K562 (cell line): ENCODE results near the gene AMELX. TPM values are rescaled to one million over a fixed set of nuclear protein-coding genes. Genes with fewer than 3 reads are reported as not detected.

ENCODE experiments used
- CEBPB ChIP-seq: fragments of 450-650 bp; IDR thresholded peaks from 2 replicates; pipeline ENCODE4 v1.6.1; 2016; ENCODE audit warnings: missing genetic modification characterization, missing compliant biosample characterization
- EP400 ChIP-seq: fragments of 450-650 bp; IDR thresholded peaks from 2 replicates; pipeline ENCODE4 v1.6.1; 2017; ENCODE audit warnings: antibody characterized with exemption, mild to moderate bottlenecking, moderate library complexity
- HLTF ChIP-seq: fragments of 450-650 bp; IDR thresholded peaks from 2 replicates; pipeline ENCODE4 v1.6.1; 2016
- JUND ChIP-seq, 2 experiments: IDR thresholded peaks; 2 replicates in 1 of 2; 3 replicates in 1 of 2; pipeline ENCODE4 v1.6.1; 2011; ENCODE audit warnings: borderline replicate concordance in 2 of 2, low read depth in 2 of 2, low read length in 2 of 2, improper control_type of control experiment in 1 of 2, missing biosample characterization in 1 of 2, missing genetic modification characterization in 1 of 2, missing genetic modification reagents in 1 of 2
- MBD2 ChIP-seq: sonication (generic); IDR thresholded peaks from 2 replicates; pipeline ENCODE4 v1.6.1; 2016; ENCODE audit warnings: low read depth, borderline replicate concordance
- NCOA6 ChIP-seq: fragments of 450-650 bp; IDR thresholded peaks from 2 replicates; pipeline ENCODE4 v1.6.1; 2017; ENCODE audit warnings: mild to moderate bottlenecking
- NR1H2 ChIP-seq: sonication (generic); formaldehyde crosslinking; IDR thresholded peaks from 2 replicates; pipeline ENCODE4 v1.4.0; 2020; ENCODE audit warnings: mild to moderate bottlenecking, missing genetic modification reagents
- PBX2 ChIP-seq, 2 experiments: IDR thresholded peaks in 1 of 2; conservative IDR thresholded peaks in 1 of 2; 2 replicates each; pipeline ENCODE4 v1.6.1; 2016; ENCODE audit warnings: low read depth in 2 of 2, mild to moderate bottlenecking in 1 of 2, missing compliant biosample characterization in 1 of 2, missing genetic modification characterization in 1 of 2, moderate library complexity in 1 of 2
- PKNOX1 ChIP-seq: fragments of 450-650 bp; IDR thresholded peaks from 2 replicates; pipeline ENCODE4 v1.6.1; 2016
- TCF7 ChIP-seq: sonication (generic); IDR thresholded peaks from 2 replicates; pipeline ENCODE4 v1.6.1; 2016; ENCODE audit warnings: antibody characterized with exemption, borderline replicate concordance
- ZBTB7A ChIP-seq: IDR thresholded peaks from 2 replicates; pipeline ENCODE4 v1.6.1; 2011; ENCODE audit warnings: low read depth, mild to moderate bottlenecking, low read length, moderate library complexity, borderline replicate concordance; ENCODE audit not compliant: control insufficient read depth
- ZNF311 ChIP-seq: fragments of 250-450 bp; sonication (Bioruptor Pico); IDR thresholded peaks from 2 replicates; pipeline ENCODE4 v1.4.0; 2020; ENCODE audit warnings: mild to moderate bottlenecking, moderate library complexity
- ZNF511 ChIP-seq: sonication (generic); formaldehyde crosslinking; IDR thresholded peaks from 2 replicates; pipeline ENCODE4 v1.8.0; 2022; ENCODE audit warnings: mild to moderate bottlenecking, missing genetic modification reagents
- ZNF583 ChIP-seq: fragments of 250-450 bp; sonication (Bioruptor Pico); IDR thresholded peaks from 2 replicates; pipeline ENCODE4 v1.4.0; 2020
- ZNF79 ChIP-seq: fragments of 250-450 bp; sonication (Bioruptor Pico); IDR thresholded peaks from 2 replicates; pipeline ENCODE4 v1.4.0; 2020; ENCODE audit warnings: low read depth, mild to moderate bottlenecking, moderate library complexity
- polyA plus RNA-seq, 8 experiments: library from polyadenylated mRNA; depleted of rRNA in 4 of 8; stranded (reverse) in 5 of 8; unstranded in 3 of 8; fragments of >200 nt; fragmentation: Nextera tagmentation in 2 of 8; fragmentation: Illumina TruSeq in 1 of 8; extraction: Ambion mirVana in 2 of 8; extraction: Trizol in 1 of 8; gene quantifications; 2 replicates each; pipeline versions ENCODE4 v1.2.1 to v1.2.3, GENCODE V29; 2011 to 2014; ENCODE audit warnings: inconsistent platforms in 1 of 8, missing spikeins in 1 of 8
- total RNA-seq, 7 experiments: library from RNA; depleted of rRNA in 6 of 7; stranded (reverse); fragments of >200 nt in 6 of 7; fragmentation: Illumina TruSeq in 2 of 7; extraction: Trizol in 2 of 7; gene quantifications; 2 replicates each; pipeline versions ENCODE4 v1.2.1 to v1.2.3, GENCODE V29; 2011 to 2021; ENCODE audit warnings: low replicate concordance in 1 of 7
- TF ChIP-seq, protein P1 (sequence below), 2 experiments: fragments of 450-650 bp; IDR thresholded peaks; 2 replicates each; pipeline ENCODE4 v1.6.1; 2016; ENCODE audit warnings: mild to moderate bottlenecking in 2 of 2, borderline replicate concordance in 1 of 2, low read depth in 1 of 2, moderate library complexity in 1 of 2

The AMELX gene
- total and polyA plus RNA-seq, 9 of the 15 experiments (the other 6 are each of a cell fraction or from before 2014, with no cell fraction given): 0.22 TPM; not detected in 8

DNA sequence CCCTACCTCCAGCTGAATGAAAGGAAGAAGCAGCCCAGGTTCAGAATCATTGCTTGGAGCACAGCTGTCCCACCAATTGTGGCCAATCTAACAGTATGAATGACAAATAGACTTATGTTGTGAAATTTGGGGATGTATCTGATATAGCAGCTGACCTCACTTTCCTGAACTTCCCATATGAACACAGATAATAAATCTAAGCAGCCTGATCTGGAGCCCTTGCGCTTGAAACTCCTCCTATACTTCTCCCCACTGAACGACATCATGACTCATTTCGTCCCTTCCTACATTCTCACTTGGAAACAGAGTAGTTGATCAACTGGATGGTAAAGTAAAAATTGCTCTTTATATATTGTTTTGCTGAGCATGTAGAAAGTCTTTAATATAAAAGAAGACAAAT lies 24.2 kb upstream of the AMELX start (continued):
- TF ChIP-seq, protein P1, sequence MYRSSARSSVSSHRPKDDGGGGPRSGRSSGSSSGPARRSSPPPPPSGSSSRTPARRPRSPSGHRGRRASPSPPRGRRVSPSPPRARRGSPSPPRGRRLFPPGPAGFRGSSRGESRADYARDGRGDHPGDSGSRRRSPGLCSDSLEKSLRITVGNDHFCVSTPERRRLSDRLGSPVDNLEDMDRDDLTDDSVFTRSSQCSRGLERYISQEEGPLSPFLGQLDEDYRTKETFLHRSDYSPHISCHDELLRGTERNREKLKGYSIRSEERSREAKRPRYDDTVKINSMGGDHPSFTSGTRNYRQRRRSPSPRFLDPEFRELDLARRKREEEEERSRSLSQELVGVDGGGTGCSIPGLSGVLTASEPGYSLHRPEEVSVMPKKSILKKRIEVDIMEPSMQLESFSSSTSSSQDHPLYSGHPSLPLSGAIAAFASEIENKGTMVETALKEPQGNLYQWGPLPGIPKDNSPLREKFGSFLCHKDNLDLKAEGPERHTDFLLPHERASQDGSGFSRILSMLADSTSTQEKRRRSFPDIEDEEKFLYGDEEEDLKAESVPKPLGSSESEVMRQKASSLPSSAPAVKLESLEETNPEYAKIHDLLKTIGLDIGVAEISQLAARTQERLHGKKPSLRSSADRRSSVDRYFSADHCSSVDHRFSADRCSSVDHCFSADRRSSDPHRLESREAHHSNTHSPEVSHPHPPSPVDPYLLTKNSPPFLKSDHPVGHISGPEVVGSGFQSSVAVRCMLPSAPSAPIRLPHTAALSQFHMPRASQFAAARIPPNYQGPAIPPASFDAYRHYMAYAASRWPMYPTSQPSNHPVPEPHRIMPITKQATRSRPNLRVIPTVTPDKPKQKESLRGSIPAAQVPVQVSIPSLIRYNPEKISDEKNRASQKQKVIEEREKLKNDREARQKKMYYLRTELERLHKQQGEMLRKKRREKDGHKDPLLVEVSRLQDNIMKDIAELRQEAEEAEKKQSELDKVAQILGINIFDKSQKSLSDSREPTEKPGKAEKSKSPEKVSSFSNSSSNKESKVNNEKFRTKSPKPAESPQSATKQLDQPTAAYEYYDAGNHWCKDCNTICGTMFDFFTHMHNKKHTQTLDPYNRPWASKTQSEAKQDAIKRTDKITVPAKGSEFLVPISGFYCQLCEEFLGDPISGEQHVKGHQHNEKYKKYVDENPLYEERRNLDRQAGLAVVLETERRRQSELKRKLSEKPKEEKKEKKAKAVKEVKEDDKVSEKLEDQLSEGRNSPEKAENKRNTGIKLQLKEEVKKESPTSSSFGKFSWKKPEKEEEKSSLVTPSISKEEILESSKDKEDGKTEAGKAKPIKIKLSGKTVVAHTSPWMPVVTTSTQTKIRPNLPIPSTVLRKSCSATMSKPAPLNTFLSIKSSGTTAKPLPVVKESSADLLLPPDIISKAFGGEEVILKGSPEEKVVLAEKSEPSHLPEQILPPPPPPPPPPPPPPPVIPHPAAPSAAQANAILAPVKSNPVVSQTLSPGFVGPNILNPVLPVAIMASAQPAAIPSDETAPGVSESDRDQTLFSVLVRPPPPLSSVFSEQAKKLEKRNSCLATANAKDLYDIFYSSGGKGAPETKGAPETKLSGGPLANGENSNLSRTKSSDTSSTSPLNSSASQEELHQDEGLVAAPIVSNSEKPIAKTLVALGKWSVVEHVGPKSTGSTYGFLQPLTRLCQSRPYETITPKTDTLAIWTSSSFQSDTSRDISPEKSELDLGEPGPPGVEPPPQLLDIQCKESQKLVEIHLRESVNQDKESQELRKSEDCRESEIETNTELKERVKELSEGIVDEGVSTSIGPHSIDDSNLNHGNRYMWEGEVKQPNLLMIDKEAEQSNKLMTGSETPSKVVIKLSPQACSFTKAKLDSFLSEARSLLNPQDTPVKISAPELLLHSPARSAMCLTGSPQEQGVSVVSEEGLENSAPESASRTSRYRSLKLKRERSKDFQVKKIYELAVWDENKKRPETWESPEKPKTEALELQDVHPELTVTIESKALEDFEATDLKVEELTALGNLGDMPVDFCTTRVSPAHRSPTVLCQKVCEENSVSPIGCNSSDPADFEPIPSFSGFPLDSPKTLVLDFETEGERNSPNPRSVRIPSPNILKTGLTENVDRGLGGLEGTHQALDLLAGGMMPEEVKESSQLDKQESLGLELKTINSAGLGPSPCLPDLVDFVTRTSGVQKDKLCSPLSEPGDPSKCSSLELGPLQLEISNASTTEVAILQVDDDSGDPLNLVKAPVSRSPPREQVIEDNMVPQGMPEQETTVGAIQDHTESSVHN (IDR thresholded peaks at IDR 0.05; ENCODE audit: borderline replicate concordance in 1 of 2, low read depth in 1 of 2): no peak
- TF ChIP-seq NCOA6 (no peak), ZNF311 (CRISPR knock-in tag) (no peak), JUND (IDR thresholded peaks at IDR 0.05; ENCODE audit: borderline replicate concordance, low read depth, low read length) (peak; percentile 80), JUND (tag; IDR thresholded peaks at IDR 0.05; ENCODE audit: borderline replicate concordance, low read depth, low read length) (peak; percentile 74; the same call in 1 of the 3 replicates), ZNF583 (CRISPR knock-in tag) (no peak), PBX2 (CRISPR knock-in tag; IDR thresholded peaks at IDR 0.05; ENCODE audit: low read depth) (no peak), PBX2 (tag; conservative IDR thresholded peaks at IDR 0.05; ENCODE audit: low read depth) (peak; percentile 48), MBD2 (no peak), ZBTB7A (no peak), ZNF79 (CRISPR knock-in tag) (no peak), TCF7 (no peak), PKNOX1 (peak; percentile 53), EP400 (no peak), ZNF511 (CRISPR knock-in tag) (no peak), HLTF (no peak), CEBPB (tag) (peak; percentile 78), NR1H2 (CRISPR knock-in tag) (no peak)
